ENCODE data around the gene RTEL1. TPM values are rescaled to one million over a fixed set of nuclear protein-coding genes. Genes with fewer than 3 reads are reported as not detected.

Gene RTEL1
- total RNA-seq, 1 experiment from 2014 or later: 33.4 TPM

DNA sequence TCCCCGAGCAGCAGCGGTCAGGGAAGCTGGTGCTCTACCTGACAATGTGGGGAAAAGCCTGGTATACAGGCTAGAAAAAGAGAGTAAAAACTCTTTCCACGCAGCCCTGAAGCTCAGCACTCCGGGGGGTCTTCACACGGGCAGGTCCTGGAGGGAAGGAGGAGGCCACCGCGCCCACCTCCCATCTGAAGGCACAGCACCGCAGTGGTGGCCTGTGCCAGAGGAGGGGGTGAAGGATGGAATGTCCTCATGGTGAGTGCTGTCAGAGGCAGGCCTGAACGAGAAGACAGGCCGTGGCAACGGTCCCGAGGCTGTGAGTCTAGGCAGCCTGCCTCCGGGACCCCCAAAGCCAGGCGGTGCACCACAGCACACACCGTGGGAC lies 87.3 kb downstream of the RTEL1 start:
- Histone ChIP-seq H2BK12ac (ENCODE audit: insufficient read length, low read depth, low read length) (no peak overlapping the region), H4K20me1 (ENCODE audit: control insufficient read depth, insufficient read depth, insufficient read length) (no peaks in the 10 kb centered on the region), H4K8ac (replicated peaks; ENCODE audit: insufficient read length, low read depth, low read length) (no peak overlapping the region), H4K5ac (ENCODE audit: insufficient read length, low read depth, low read length) (no peak overlapping the region), H3K27me3 (ENCODE audit: insufficient read depth, low read length) (no peaks in the 10 kb centered on the region), H3K4ac (ENCODE audit: low read depth, low read length) (no peak overlapping the region), H3K9me3 (ENCODE audit: control insufficient read depth, low read depth, low read length) (no peaks in the 10 kb centered on the region), H3K79me2 (ENCODE audit: insufficient read depth, low read length) (no peaks in the 10 kb centered on the region), H2BK120ac (ENCODE audit: low read depth, low read length, poor library complexity, severe bottlenecking) (no peak overlapping the region), H2AFZ (ENCODE audit: low read length) (no peak overlapping the region), H3K23ac (ENCODE audit: insufficient read length, low read depth, low read length) (no peak overlapping the region), H2AK5ac (ENCODE audit: insufficient read length, low read length) (no peak overlapping the region), H2BK15ac (ENCODE audit: low read depth, low read length) (no peak overlapping the region), H3K27ac (ENCODE audit: insufficient read length, low read depth, low read length) (no peak overlapping the region), H3K4me1 (ENCODE audit: insufficient read depth, low read length) (no peaks in the 10 kb centered on the region), H4K91ac (ENCODE audit: insufficient read length, low read depth, low read length) (no peak overlapping the region), H3K14ac (ENCODE audit: insufficient read depth, low read length) (no peak overlapping the region), H3T11ph (ENCODE audit: low read length) (no peak overlapping the region), H3K56ac (ENCODE audit: insufficient read length, low read depth, low read length) (no peak overlapping the region), H3K9ac (ENCODE audit: extremely low read depth, insufficient read length, low read length) (no peak overlapping the region), H2BK20ac (ENCODE audit: low read depth, low read length, poor library complexity, severe bottlenecking) (no peak overlapping the region), H3K4me2 (ENCODE audit: insufficient read depth, insufficient read length, low read length) (no peak overlapping the region), H2BK5ac (ENCODE audit: insufficient read length, low read length) (no peak overlapping the region), H3K23me2 (ENCODE audit: insufficient read length, low read depth, low read length, poor library complexity, severe bottlenecking) (peaks cover 7% of the 10 kb centered on the region), H3K79me1 (ENCODE audit: insufficient read depth, low read depth, low read length, poor library complexity, severe bottlenecking) (no peaks in the 10 kb centered on the region), H3K18ac (ENCODE audit: insufficient read length, low read depth, low read length) (no peak overlapping the region)
- H3K27ac Mint-ChIP-seq: peak overlapping the region in 1 of 3 experiments; percentile 50; a peak in 1 of 7 replicates
- no peaks in the 10 kb centered on the region for H3K9me3 Mint-ChIP-seq
- peaks cover 0 to 14% (median 14%) of the 10 kb centered on the region in 3 experiments; a peak in 4 of 7 replicates for H3K36me3 Mint-ChIP-seq (ENCODE audit: insufficient read depth in 1 of 3, low read depth in 3 of 3)
- DNase-seq: no peak
- no peak overlapping the region for H3K4me3 Mint-ChIP-seq
- WGBS (ENCODE audit: extremely low coverage, insufficient read length, low lambda C conversion rate): no CpG with 5 or more reads among the region's 15 CpGs
- TF ChIP-seq, protein P1, sequence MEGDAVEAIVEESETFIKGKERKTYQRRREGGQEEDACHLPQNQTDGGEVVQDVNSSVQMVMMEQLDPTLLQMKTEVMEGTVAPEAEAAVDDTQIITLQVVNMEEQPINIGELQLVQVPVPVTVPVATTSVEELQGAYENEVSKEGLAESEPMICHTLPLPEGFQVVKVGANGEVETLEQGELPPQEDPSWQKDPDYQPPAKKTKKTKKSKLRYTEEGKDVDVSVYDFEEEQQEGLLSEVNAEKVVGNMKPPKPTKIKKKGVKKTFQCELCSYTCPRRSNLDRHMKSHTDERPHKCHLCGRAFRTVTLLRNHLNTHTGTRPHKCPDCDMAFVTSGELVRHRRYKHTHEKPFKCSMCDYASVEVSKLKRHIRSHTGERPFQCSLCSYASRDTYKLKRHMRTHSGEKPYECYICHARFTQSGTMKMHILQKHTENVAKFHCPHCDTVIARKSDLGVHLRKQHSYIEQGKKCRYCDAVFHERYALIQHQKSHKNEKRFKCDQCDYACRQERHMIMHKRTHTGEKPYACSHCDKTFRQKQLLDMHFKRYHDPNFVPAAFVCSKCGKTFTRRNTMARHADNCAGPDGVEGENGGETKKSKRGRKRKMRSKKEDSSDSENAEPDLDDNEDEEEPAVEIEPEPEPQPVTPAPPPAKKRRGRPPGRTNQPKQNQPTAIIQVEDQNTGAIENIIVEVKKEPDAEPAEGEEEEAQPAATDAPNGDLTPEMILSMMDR (conservative IDR thresholded peaks at IDR 0.05): no peak
- H3K4me1 Mint-ChIP-seq: peaks cover 0 to 2% of the 10 kb centered on the region in 2 experiments; a peak in 1 of 4 replicates
- no peaks in the 10 kb centered on the region for H3K27me3 Mint-ChIP-seq (ENCODE audit: low read depth)

Other genes with a start within 250 kb of the RTEL1 start
- 69.2 and 71.5 TPM in 2 replicates for gene KCNQ2, start 185.7 kb upstream of the RTEL1 start, total RNA-seq (2021)
- gene EEF1A2, start 159.2 kb upstream of the RTEL1 start, total RNA-seq (2021): 25.8 and 27.4 TPM in 2 replicates
- gene PPDPF, start 137.5 kb upstream of the RTEL1 start, total RNA-seq (2021): 149 and 153 TPM in 2 replicates
- 0.44 and 0.46 TPM in 2 replicates for gene PTK6, start 120.9 kb upstream of the RTEL1 start, total RNA-seq (2021)
- gene SRMS, start 110.6 kb upstream of the RTEL1 start, total RNA-seq (2021): 0.70 and 0.79 TPM in 2 replicates
- 2.5 and 2.7 TPM in 2 replicates for gene FNDC11, start 104.2 kb upstream of the RTEL1 start, total RNA-seq (2021)
- 27.9 and 29.3 TPM in 2 replicates for gene HELZ2, start 84.1 kb upstream of the RTEL1 start, total RNA-seq (2021)
- 14.3 and 14.8 TPM in 2 replicates for gene GMEB2, start 31.2 kb upstream of the RTEL1 start, total RNA-seq (2021)
- 54.0 and 58.4 TPM in 2 replicates for gene STMN3, start 4.9 kb upstream of the RTEL1 start, total RNA-seq (2021)
- 0.86 TPM in 1 of 2 replicates, not detected in the other for gene TNFRSF6B, start 38.3 kb downstream of the RTEL1 start, total RNA-seq (2021)
- gene ARFRP1, start 49.7 kb downstream of the RTEL1 start, total RNA-seq (2021): 39.5 and 42.7 TPM in 2 replicates
- 25.5 and 27.6 TPM in 2 replicates for gene ZGPAT, start 49.7 kb downstream of the RTEL1 start, total RNA-seq (2021)
- 12.8 and 13.5 TPM in 2 replicates for gene LIME1, start 78.4 kb downstream of the RTEL1 start, total RNA-seq (2021)
- 37.9 and 43.9 TPM in 2 replicates for gene SLC2A4RG, start 81.5 kb downstream of the RTEL1 start, total RNA-seq (2021)
- gene ZBTB46, start 173.0 kb downstream of the RTEL1 start, total RNA-seq (2021): 27.1 and 27.3 TPM in 2 replicates
- not detected in 2 replicates for gene ABHD16B, start 203.2 kb downstream of the RTEL1 start, total RNA-seq (2021)
- gene TPD52L2, start 207.0 kb downstream of the RTEL1 start, total RNA-seq (2021): 94.1 and 98.4 TPM in 2 replicates
- 42.9 and 43.0 TPM in 2 replicates for gene DNAJC5, start 236.8 kb downstream of the RTEL1 start, total RNA-seq (2021)